HEK293T (cell line): Measurements from ENCODE around the gene KCNK1.

Source experiments
- ARNT ChIP-seq: fragments of 450-650 bp; IDR thresholded peaks from 2 replicates; pipeline ENCODE4 v1.6.1; 2017; ENCODE audit warnings: mild to moderate bottlenecking
- ELF4 ChIP-seq: fragments of 450-650 bp; IDR thresholded peaks from 2 replicates; pipeline ENCODE4 v1.6.1; 2017; ENCODE audit warnings: antibody characterized with exemption
- FOXA1 ChIP-seq: fragments of 450-650 bp; IDR thresholded peaks from 2 replicates; pipeline ENCODE4 v1.6.1; 2016; ENCODE audit warnings: mild to moderate bottlenecking
- FOXK2 ChIP-seq: fragments of 450-650 bp; IDR thresholded peaks from 2 replicates; pipeline ENCODE4 v1.6.1; 2016; ENCODE audit warnings: mild to moderate bottlenecking
- L3MBTL2 ChIP-seq: fragments of 450-650 bp; conservative IDR thresholded peaks from 2 replicates; pipeline ENCODE4 v1.6.1; 2016; ENCODE audit warnings: mild to moderate bottlenecking
- LEF1 ChIP-seq: fragments of 450-650 bp; IDR thresholded peaks from 2 replicates; pipeline ENCODE4 v1.6.1; 2017; ENCODE audit warnings: mild to moderate bottlenecking, borderline replicate concordance
- NFRKB ChIP-seq: fragments of 450-650 bp; IDR thresholded peaks from 2 replicates; pipeline ENCODE4 v1.6.1; 2016; ENCODE audit warnings: mild to moderate bottlenecking, moderate library complexity
- PKNOX1 ChIP-seq: fragments of 450-650 bp; IDR thresholded peaks from 2 replicates; pipeline ENCODE4 v1.6.1; 2016
- SP1 ChIP-seq: fragments of 450-650 bp; IDR thresholded peaks from 2 replicates; pipeline ENCODE4 v1.6.1; 2017
- SUZ12 ChIP-seq: fragments of 450-650 bp; IDR thresholded peaks from 2 replicates; pipeline ENCODE4 v1.6.1; 2016; ENCODE audit warnings: mild to moderate bottlenecking
- TARDBP ChIP-seq: fragments of 450-650 bp; IDR thresholded peaks from 2 replicates; pipeline ENCODE4 v1.6.1; 2016
- ZNF384 ChIP-seq: fragments of 450-650 bp; IDR thresholded peaks from 2 replicates; pipeline ENCODE4 v1.6.1; 2016

- TF ChIP-seq SP1 = no peak
- no peak for TF ChIP-seq FOXA1
- no peak for TF ChIP-seq L3MBTL2
- TF ChIP-seq LEF1 = no peak
- no peak for TF ChIP-seq TARDBP
- no peak for TF ChIP-seq NFRKB
- TF ChIP-seq SUZ12 = no peak
- no peak for TF ChIP-seq ELF4
- TF ChIP-seq ZNF384 = no peak
- TF ChIP-seq ARNT = no peak
- no peak for TF ChIP-seq PKNOX1
- TF ChIP-seq FOXK2 = no peak
Observed at GRCh38 chr1:233704898-233705723, 91.2 kb downstream of the KCNK1 start.
